Germinal center (tissue), 1 donor: ENCODE results near the gene SIX2.

ENCODE experiments used
- DNase-seq: peaks from one replicate; pipeline ENCODE4 v3.0.0; 2012; ENCODE audit warnings: mixed read lengths, low spot score

The SIX2 gene

GRCh38 chr2:44965684-44966083 lies 43.6 kb downstream of the SIX2 start:
- DNase-seq, result no peak

GRCh38 chr2:44964752-44965236 lies 44.5 kb downstream of the SIX2 start:
- peak; percentile 30 for DNase-seq

GRCh38 chr2:44962176-44962695 lies 47.0 kb downstream of the SIX2 start:
- no peak for DNase-seq

GRCh38 chr2:44960871-44961270 lies 48.4 kb downstream of the SIX2 start:
- no peak for DNase-seq

GRCh38 chr2:44959855-44960254 lies 49.4 kb downstream of the SIX2 start:
- DNase-seq, result no peak

- DNase-seq, result no peak
Measured at GRCh38 chr2:44957656-44958327, 51.5 kb downstream of the SIX2 start.

GRCh38 chr2:44956843-44957242 lies 52.4 kb downstream of the SIX2 start:
- no peak for DNase-seq

- DNase-seq, result peak; percentile 81
Measured at GRCh38 chr2:44955593-44956392, 53.5 kb downstream of the SIX2 start.
